H9 (cell line): ENCODE data around the gene ZNRF2. TPM values are rescaled to one million over a fixed set of nuclear protein-coding genes. Genes with fewer than 3 reads are reported as not detected.

Experiments used
- DNase-seq: peaks from one replicate; pipeline ENCODE4 v3.0.0-alpha.2; 2017
- H2AFZ ChIP-seq: one replicate; pipeline ENCODE4 v1.6.1; 2013; ENCODE audit warnings: mild to moderate bottlenecking, low read length, control low read depth, moderate library complexity
- H2AK5ac ChIP-seq: 2 replicates; pipeline ENCODE4 v1.6.1; 2013; ENCODE audit warnings: low read length, control low read depth, mixed read lengths; ENCODE audit not compliant: insufficient read length
- H2BK120ac ChIP-seq: one replicate; pipeline ENCODE4 v1.6.1; 2013; ENCODE audit warnings: low read depth, mild to moderate bottlenecking, low read length, control low read depth, inconsistent platforms; ENCODE audit not compliant: poor library complexity, severe bottlenecking
- H2BK12ac ChIP-seq: 2 replicates; pipeline ENCODE4 v1.6.1; 2013; ENCODE audit warnings: low read length, control low read depth, mixed read lengths, low read depth; ENCODE audit not compliant: insufficient read length
- H2BK15ac ChIP-seq: 2 replicates; pipeline ENCODE4 v1.6.1; 2013; ENCODE audit warnings: low read depth, low read length, control low read depth
- H2BK20ac ChIP-seq: one replicate; pipeline ENCODE4 v1.6.1; 2013; ENCODE audit warnings: low read depth, mild to moderate bottlenecking, low read length, control low read depth, inconsistent platforms; ENCODE audit not compliant: poor library complexity, severe bottlenecking
- H2BK5ac ChIP-seq: 2 replicates; pipeline ENCODE4 v1.6.1; 2013; ENCODE audit warnings: low read length, control low read depth, mixed read lengths; ENCODE audit not compliant: insufficient read length
- H3K14ac ChIP-seq: 2 replicates; pipeline ENCODE4 v1.6.1; 2013; ENCODE audit warnings: low read length, control low read depth; ENCODE audit not compliant: insufficient read depth
- H3K18ac ChIP-seq: 2 replicates; pipeline ENCODE4 v1.6.1; 2013; ENCODE audit warnings: low read depth, mild to moderate bottlenecking, mixed read lengths, low read length, control low read depth; ENCODE audit not compliant: insufficient read length
- H3K23ac ChIP-seq: 2 replicates; pipeline ENCODE4 v1.6.1; 2013; ENCODE audit warnings: low read length, control low read depth, mixed read lengths, low read depth; ENCODE audit not compliant: insufficient read length
- H3K23me2 ChIP-seq: 2 replicates; pipeline ENCODE4 v1.6.1; 2013; ENCODE audit warnings: low read depth, mild to moderate bottlenecking, mixed read lengths, low read length, control low read depth; ENCODE audit not compliant: insufficient read length, poor library complexity, severe bottlenecking
- H3K27ac ChIP-seq: 2 replicates; pipeline ENCODE4 v1.5.1; 2013; ENCODE audit warnings: low read length, control low read depth, mixed read lengths, low read depth; ENCODE audit not compliant: insufficient read length
- H3K27me3 ChIP-seq: 2 replicates; pipeline ENCODE4 v1.6.1; 2013; ENCODE audit warnings: low read length, control low read depth, inconsistent platforms; ENCODE audit not compliant: insufficient read depth
- H3K4ac ChIP-seq: 2 replicates; pipeline ENCODE4 v1.6.1; 2013; ENCODE audit warnings: low read depth, mild to moderate bottlenecking, control low read depth, inconsistent platforms, low read length, moderate library complexity
- H3K4me1 ChIP-seq: 2 replicates; pipeline ENCODE4 v1.6.1; 2013; ENCODE audit warnings: low read length, control low read depth, inconsistent platforms; ENCODE audit not compliant: insufficient read depth
- H3K4me2 ChIP-seq: 2 replicates; pipeline ENCODE4 v1.6.1; 2013; ENCODE audit warnings: low read length, control low read depth, mixed read lengths; ENCODE audit not compliant: insufficient read length, insufficient read depth
- H3K56ac ChIP-seq: 2 replicates; pipeline ENCODE4 v1.6.1; 2013; ENCODE audit warnings: low read depth, mild to moderate bottlenecking, mixed read lengths, low read length, control low read depth; ENCODE audit not compliant: insufficient read length
- H3K79me1 ChIP-seq: 2 replicates; pipeline ENCODE4 v1.6.1; 2013; ENCODE audit warnings: low read depth, mild to moderate bottlenecking, moderate library complexity, low read length, control low read depth, inconsistent platforms; ENCODE audit not compliant: insufficient read depth, poor library complexity, severe bottlenecking
- H3K79me2 ChIP-seq: 2 replicates; pipeline ENCODE4 v1.6.1; 2013; ENCODE audit warnings: low read length, control low read depth, inconsistent platforms; ENCODE audit not compliant: insufficient read depth
- H3K9ac ChIP-seq: 2 replicates; pipeline ENCODE4 v1.6.1; 2013; ENCODE audit warnings: low read length, control low read depth, mixed read lengths; ENCODE audit not compliant: insufficient read length; ENCODE audit errors: extremely low read depth
- H3K9me3 ChIP-seq: one replicate; pipeline ENCODE4 v1.6.1; 2013; ENCODE audit warnings: low read depth, low read length, inconsistent platforms; ENCODE audit not compliant: control insufficient read depth
- H3T11ph ChIP-seq: one replicate; pipeline ENCODE4 v1.6.1; 2013; ENCODE audit warnings: mild to moderate bottlenecking, low read length, control low read depth, inconsistent platforms
- H4K20me1 ChIP-seq: one replicate; pipeline ENCODE4 v1.6.1; 2013; ENCODE audit not compliant: control insufficient read depth, insufficient read length, insufficient read depth
- H4K5ac ChIP-seq: 2 replicates; pipeline ENCODE4 v1.6.1; 2013; ENCODE audit warnings: low read depth, mild to moderate bottlenecking, mixed read lengths, low read length, control low read depth; ENCODE audit not compliant: insufficient read length
- H4K8ac ChIP-seq: replicated peaks from 2 replicates; pipeline ENCODE4 v1.6.1; 2013; ENCODE audit warnings: low read length, control low read depth, mixed read lengths, low read depth; ENCODE audit not compliant: insufficient read length
- H4K91ac ChIP-seq: 2 replicates; pipeline ENCODE4 v1.6.1; 2013; ENCODE audit warnings: low read depth, mild to moderate bottlenecking, moderate library complexity, mixed read lengths, low read length, control low read depth; ENCODE audit not compliant: insufficient read length
- H3K27ac Mint-ChIP-seq, 3 experiments: 2 replicates in 2 of 3; 3 replicates in 1 of 3; pipeline ENCODE4 v1.8.0; 2020 to 2021; ENCODE audit warnings: mixed read lengths in 3 of 3, mild to moderate bottlenecking in 1 of 3, moderate library complexity in 1 of 3
- H3K27me3 Mint-ChIP-seq: 2 replicates; pipeline ENCODE4 v1.8.0; 2021; ENCODE audit warnings: low read depth, mild to moderate bottlenecking, moderate library complexity, mixed read lengths
- H3K36me3 Mint-ChIP-seq, 3 experiments: 2 replicates in 2 of 3; 3 replicates in 1 of 3; pipeline ENCODE4 v1.8.0; 2020 to 2021; ENCODE audit warnings: low read depth in 3 of 3, mixed read lengths in 3 of 3; ENCODE audit not compliant: insufficient read depth in 1 of 3
- H3K4me1 Mint-ChIP-seq, 2 experiments: 2 replicates each; pipeline ENCODE4 v1.8.0; 2020; ENCODE audit warnings: mixed read lengths in 2 of 2
- H3K4me3 Mint-ChIP-seq, 2 experiments: 2 replicates in 1 of 2; 3 replicates in 1 of 2; pipeline ENCODE4 v1.8.0; 2020 to 2021; ENCODE audit warnings: mild to moderate bottlenecking in 2 of 2, mixed read lengths in 2 of 2, moderate library complexity in 1 of 2
- H3K9me3 Mint-ChIP-seq, 2 experiments: 2 replicates in 1 of 2; 3 replicates in 1 of 2; pipeline ENCODE4 v1.8.0; 2020; ENCODE audit warnings: mild to moderate bottlenecking in 2 of 2, mixed read lengths in 2 of 2, moderate library complexity in 1 of 2
- WGBS: extraction: QIAGEN DNeasy Blood & Tissue Kit; methylation state at CpG from one replicate; pipeline ENCODE4 v1.1.7; 2013; ENCODE audit warnings: missing lambda C conversion rate, low lambda C conversion rate, mixed read lengths; ENCODE audit not compliant: insufficient read length; ENCODE audit errors: extremely low coverage; 5-methylcytosine and 5-hydroxymethylcytosine counted together
- total RNA-seq: library from RNA; stranded (reverse); gene quantifications from 2 replicates; pipeline ENCODE4 v1.2.1, GENCODE V29; 2021
- TF ChIP-seq, protein P1 (sequence below): fragments of 200-600 bp; sonication (generic); conservative IDR thresholded peaks from 3 replicates; pipeline ENCODE4 v1.8.0; 2021; ENCODE audit warnings: antibody characterized with exemption, mild to moderate bottlenecking

The ZNRF2 gene
- total RNA-seq, 1 experiment from 2014 or later = 16.5 TPM

DNA sequence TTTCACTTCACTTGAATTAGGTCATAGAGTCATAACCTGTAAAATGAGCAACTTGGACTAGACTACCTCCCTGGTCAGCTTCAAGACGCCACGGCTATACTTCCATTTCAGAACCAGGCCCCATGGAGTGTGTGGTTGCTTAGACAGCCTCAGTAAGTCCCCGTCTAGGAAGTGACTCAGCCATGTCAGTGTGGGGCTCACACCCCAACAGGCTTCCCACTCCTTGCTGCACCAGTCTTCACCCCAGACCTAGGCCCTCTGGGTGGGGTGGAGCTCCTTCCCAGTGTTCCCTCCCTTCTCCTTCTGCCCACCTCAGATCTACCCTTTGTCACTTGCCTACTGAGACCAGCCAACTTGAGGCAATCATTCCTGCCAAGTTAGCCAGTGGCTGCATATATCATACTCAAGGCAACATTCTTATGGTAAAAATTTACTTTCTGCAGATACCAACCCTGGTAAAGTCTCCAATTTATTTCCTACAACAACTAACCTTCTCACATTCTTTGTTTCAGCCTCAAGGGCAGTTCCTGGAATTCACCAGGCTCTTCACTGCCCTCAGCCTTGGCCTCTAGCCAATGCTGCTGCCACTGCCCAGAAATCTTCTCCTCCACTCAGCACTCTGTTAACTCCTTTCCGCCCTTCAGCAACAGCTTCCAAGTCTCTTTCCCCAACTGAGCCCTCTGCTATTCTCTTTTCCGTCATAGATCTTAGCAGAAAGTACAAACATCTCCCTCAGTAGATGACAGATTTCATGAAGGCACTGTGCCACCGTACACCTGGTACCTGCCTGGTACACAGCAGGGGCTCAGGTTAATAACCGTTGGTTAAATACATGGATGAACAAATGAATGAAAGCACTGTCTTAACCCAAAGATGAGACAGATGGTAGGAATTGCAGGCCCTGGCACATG is 31.3 kb upstream of the ZNRF2 start:
- H2BK120ac ChIP-seq = no peak overlapping the region
- Mint-ChIP-seq H3K27me3 (no peaks in the 10 kb centered on the region), H3K9me3 (no peaks in the 10 kb centered on the region), H3K27ac (no peak overlapping the region; a peak in 1 of 7 replicates), H3K36me3 (no peaks in the 10 kb centered on the region), H3K4me3 (no peak overlapping the region), H3K4me1 (peaks cover 2 to 3% of the 10 kb centered on the region in 2 experiments; a peak in 3 of 4 replicates)
- no peak overlapping the region for H2BK12ac ChIP-seq
- no peak overlapping the region for H3K27ac ChIP-seq
- H3K56ac ChIP-seq = no peak overlapping the region
- H2AFZ ChIP-seq = no peak overlapping the region
- H3K4ac ChIP-seq = no peak overlapping the region
- H2AK5ac ChIP-seq = no peak overlapping the region
- H3K18ac ChIP-seq = no peak overlapping the region
- H3K23ac ChIP-seq = no peak overlapping the region
- no peak overlapping the region for H4K8ac ChIP-seq
- H3K4me2 ChIP-seq = no peak overlapping the region
- no peaks in the 10 kb centered on the region for H3K9me3 ChIP-seq
- no peak overlapping the region for H2BK20ac ChIP-seq
- no peak overlapping the region for H3T11ph ChIP-seq
- WGBS = no CpG with 5 or more reads among the region's 7 CpGs
- H3K79me2 ChIP-seq = no peaks in the 10 kb centered on the region
- H4K20me1 ChIP-seq = no peaks in the 10 kb centered on the region
- H2BK15ac ChIP-seq = no peak overlapping the region
- TF ChIP-seq, protein P1, sequence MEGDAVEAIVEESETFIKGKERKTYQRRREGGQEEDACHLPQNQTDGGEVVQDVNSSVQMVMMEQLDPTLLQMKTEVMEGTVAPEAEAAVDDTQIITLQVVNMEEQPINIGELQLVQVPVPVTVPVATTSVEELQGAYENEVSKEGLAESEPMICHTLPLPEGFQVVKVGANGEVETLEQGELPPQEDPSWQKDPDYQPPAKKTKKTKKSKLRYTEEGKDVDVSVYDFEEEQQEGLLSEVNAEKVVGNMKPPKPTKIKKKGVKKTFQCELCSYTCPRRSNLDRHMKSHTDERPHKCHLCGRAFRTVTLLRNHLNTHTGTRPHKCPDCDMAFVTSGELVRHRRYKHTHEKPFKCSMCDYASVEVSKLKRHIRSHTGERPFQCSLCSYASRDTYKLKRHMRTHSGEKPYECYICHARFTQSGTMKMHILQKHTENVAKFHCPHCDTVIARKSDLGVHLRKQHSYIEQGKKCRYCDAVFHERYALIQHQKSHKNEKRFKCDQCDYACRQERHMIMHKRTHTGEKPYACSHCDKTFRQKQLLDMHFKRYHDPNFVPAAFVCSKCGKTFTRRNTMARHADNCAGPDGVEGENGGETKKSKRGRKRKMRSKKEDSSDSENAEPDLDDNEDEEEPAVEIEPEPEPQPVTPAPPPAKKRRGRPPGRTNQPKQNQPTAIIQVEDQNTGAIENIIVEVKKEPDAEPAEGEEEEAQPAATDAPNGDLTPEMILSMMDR = no peak
- no peaks in the 10 kb centered on the region for H3K27me3 ChIP-seq
- H2BK5ac ChIP-seq = no peak overlapping the region
- no peaks in the 10 kb centered on the region for H3K4me1 ChIP-seq
- no peak overlapping the region for H3K9ac ChIP-seq
- H3K23me2 ChIP-seq = no peaks in the 10 kb centered on the region
- no peaks in the 10 kb centered on the region for H3K79me1 ChIP-seq
- no peak overlapping the region for H3K14ac ChIP-seq
- no peak overlapping the region for H4K91ac ChIP-seq
- H4K5ac ChIP-seq = no peak overlapping the region
- DNase-seq = no peak
